Measurements from ENCODE around the gene SCNN1B.

The SCNN1B gene

GRCh38 chr16:23321206-23321875 is 19.2 kb downstream of the SCNN1B start:
- FAIRE-seq: no peak

DNA sequence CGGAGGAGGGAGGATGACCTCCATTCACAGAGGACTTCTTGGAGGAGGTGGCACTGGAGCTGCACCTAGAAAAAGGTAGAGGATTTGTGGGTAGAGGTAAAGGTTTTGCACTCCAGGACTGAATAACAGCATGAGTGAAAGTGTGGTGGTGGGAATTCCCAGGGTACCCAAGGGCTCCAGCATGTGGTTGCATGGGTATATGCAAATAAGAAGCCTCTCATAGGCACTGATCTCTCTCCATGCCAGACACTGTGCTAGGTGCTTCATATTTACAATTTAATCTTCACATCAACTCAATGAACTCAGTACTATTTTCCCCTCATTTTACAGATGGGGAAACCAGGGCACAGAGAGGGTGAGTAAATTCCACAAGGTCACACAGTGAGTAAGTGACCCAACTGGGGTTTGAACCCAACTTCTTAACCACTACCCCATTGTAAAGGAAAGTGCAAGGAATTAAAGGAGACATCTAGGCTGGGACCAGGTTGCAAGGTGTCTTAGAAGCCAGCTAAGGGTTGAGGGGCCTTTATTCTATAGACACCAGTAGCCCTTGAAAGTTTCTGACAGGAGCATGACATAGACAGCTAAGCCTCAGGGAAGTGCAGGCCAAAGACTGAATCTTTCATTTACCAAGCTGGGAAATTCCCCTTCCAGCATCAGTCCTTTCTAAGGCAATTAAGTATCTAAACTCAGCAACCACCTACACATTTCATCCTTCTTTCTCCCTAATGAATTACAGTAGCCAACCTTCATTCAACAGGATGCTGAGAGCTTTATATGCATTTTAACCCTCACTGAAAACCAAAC is 21.3 kb downstream of the SCNN1B start:
- FAIRE-seq: no peak

- no peak for FAIRE-seq
Observed at GRCh38 chr16:23324727-23325126, 22.6 kb downstream of the SCNN1B start.

DNA sequence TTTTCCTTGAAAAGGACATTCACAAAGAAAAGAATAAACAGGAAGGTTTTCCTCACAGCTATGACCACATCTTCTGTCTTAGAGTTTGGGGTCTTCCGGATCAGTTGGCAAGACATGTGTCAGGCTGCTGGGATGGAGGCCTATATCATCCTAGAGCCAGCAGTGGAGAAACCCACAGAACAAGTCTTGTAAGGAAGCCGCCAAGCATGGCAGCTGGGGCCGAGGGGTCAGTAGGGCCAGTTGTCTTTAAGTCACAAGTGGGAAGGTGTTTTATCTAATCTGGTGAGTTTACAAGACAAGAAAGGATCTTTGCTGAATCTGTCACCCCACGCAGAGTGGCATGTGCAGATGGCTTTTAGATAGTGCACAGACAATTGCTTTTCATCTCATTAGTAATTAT is 25.7 kb downstream of the SCNN1B start:
- FAIRE-seq: no peak

DNA sequence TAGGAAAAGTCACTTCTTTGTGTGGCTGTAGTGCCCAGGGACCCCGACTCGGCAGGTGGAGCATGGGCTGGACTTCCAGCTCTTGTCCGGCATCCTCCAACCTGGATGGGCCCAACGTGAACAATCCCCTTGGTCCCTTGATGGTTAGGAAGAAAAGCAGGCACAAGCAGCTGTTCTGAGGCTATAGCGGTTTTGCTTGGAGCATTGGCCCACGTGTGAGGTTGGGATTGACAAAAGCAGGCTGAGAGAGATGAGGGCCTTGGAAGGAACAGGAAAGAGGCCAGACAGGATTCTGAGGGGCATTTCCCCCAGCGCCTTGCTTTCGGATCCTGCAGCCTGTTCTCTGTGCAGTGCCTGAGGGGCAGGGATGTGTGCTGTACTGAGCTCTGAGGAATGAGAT is 28.1 kb downstream of the SCNN1B start:
- no peak for FAIRE-seq

GRCh38 chr16:23330583-23331249 is 28.6 kb downstream of the SCNN1B start:
- FAIRE-seq: no peak

DNA sequence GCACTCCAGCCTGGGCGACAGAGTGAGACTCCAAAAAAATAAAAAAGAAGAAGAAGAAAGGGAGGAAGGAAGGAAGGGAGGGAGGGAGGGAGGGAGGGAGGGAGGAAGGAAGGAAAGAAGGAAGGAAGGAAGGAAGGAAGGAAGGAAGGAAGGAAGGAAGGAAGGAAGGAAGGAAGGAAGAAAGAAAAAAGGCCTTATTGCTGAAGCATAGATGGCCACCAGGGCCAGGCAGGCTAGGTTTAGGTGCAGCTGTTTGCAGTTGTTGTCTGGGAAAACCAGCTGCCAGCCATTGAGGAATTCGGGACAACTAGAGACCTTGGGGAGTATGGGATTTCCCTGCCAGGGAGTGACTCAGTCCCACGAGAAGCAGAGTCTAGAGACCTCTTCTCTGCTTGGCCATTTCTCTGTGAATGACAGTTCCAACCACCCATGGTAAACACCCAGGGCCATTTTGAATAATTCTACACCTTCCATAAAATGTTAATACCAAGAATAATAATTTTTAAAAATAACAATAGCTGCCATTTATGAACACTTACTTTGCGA is 31.0 kb downstream of the SCNN1B start:
- no peak for FAIRE-seq

DNA sequence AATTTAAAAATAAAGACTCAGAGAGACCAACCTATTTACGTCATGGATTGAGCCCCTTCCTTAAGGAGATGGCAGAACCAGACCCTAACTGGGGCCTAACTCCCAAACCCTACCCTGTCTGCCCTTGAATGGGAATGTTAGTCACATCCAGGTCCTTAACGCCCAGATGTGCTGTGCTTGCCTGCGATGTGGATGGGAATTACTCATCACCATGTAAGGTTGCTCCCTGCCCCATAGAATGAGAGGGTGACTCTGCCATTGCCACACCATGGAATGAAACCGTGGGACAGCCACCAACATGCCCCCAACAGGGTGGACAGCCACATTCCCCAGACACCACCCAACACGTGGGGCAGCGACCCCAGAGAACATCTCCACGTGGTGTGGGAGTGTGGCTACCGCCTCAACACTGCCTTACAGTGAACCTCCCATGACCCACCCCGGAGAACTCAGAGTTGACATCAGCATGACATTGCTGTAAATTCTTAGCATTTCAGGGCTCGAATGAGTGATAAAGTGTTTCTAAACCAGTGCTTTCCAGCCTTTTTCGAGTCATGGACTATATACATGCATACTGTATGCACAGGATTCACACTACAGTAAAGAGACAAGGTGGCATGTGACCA is 31.8 kb downstream of the SCNN1B start:
- FAIRE-seq: no peak

- FAIRE-seq: no peak
Observed at GRCh38 chr16:23334457-23334853, 32.4 kb downstream of the SCNN1B start.

GRCh38 chr16:23334950-23335349 is 32.8 kb downstream of the SCNN1B start:
- no peak for FAIRE-seq

GRCh38 chr16:23337836-23338550 is 35.9 kb downstream of the SCNN1B start:
- no peak for FAIRE-seq

- FAIRE-seq: no peak
Observed at GRCh38 chr16:23339787-23340186, 37.7 kb downstream of the SCNN1B start.

- FAIRE-seq: no peak
Observed at GRCh38 chr16:23342083-23342640, 40.1 kb downstream of the SCNN1B start.

GRCh38 chr16:23343643-23344612 is 41.8 kb downstream of the SCNN1B start:
- FAIRE-seq: no peak

DNA sequence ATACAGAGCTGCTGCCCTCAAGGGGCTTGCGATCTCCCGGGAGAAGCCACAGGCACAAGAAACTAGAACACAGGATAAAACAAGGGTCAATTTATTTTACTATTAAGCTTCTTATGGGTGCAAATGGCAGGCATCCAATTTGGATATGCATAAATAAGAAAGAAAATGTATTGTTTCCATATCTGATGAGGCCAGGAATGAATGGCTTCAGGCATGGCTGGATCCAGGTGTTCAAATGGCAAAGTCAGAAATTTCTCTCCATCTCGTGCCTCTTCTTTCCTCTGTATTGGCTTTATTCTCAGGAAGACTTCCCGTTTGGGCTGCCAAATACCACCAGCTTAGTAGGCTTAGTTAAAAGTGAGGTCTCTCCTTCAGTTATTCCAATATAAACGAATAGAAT is 43.1 kb downstream of the SCNN1B start:
- no peak for FAIRE-seq

- no peak for FAIRE-seq
Observed at GRCh38 chr16:23348579-23349469, 46.7 kb downstream of the SCNN1B start.

DNA sequence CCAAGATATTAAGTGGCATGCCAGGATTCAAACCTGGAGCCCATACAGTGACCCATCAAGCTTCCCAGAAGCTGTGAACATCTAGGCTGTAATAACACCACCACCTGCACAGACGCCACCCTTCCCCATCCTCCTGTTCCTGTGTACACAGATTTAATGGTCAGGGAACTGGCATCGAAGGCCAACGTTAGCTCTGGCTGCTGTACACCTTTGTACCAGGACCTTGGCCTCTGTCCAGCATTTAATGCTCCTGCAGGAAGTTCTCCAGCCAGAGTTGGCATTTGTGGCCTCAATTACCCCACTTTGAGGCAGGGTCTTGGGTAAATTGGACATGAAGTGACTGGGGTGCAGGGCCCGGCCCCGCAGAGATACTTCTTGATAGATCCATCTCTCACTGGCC is 49.3 kb downstream of the SCNN1B start:
- FAIRE-seq: no peak

DNA sequence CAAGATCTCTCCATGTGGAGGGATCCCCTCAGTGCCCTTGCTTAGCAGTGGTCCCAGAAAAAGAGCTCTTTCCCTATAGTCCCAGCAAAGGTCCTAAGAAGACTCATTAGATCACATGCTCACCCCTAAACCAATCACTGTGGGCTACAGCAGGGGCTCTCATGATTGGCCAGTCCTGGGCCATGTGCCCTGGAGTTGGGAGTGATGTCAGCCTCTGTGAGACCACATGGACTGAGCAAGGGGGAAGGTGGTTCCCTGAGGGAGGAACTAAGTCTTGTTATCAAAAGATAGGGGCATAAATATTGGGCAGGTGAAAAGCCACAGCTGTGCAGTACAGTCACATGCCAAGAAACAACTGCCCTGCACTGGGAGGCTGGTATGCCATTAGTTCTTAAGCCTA is 51.3 kb downstream of the SCNN1B start:
- FAIRE-seq: no peak

DNA sequence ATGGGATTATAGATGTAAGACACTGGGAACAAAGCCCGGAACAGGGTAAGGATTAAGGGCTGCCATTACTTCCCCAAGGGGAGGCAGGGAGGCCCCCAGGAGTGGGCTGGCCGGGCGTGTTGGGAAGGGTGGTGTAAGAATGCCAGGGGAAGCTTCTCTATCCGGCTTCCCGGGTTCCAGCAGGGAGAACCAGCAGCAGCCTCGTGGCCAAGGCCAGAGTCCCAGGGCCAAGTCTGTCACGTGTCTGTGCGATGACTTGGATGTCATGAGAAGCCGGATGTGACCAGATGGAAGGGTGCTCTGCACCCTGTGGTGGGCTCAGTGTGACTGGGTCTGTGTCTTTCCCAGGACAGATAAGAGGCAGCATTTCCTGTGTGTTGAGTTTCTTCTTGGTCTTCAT is 52.1 kb downstream of the SCNN1B start:
- no peak for FAIRE-seq

GRCh38 chr16:23355106-23355670 is 53.1 kb downstream of the SCNN1B start:
- FAIRE-seq: no peak

Measured in A204.1 (cell line).